Breast epithelium (tissue), 3 donors: ENCODE data around the gene SELPLG.

ENCODE experiments used
- CTCF ChIP-seq, 3 donors: fragments of 450-650 bp; IDR thresholded peaks; one replicate each; pipeline ENCODE4 v1.5.1; 2016 to 2017; ENCODE audit warnings: antibody characterized with exemption in 3 of 3, mild to moderate bottlenecking in 3 of 3, moderate library complexity in 3 of 3
- POLR2A ChIP-seq: fragments of 450-650 bp; IDR thresholded peaks from one replicate; pipeline ENCODE4 v1.6.1; 2016; ENCODE audit warnings: antibody characterized with exemption, mild to moderate bottlenecking, moderate library complexity

- no peak for TF ChIP-seq CTCF (IDR thresholded peaks at IDR 0.05)
- TF ChIP-seq POLR2A: no peak
Measured at GRCh38 chr12:108600702-108601007, 33.0 kb downstream of the SELPLG start.
